Peyer's patch (tissue), 4 donors: Measurements from ENCODE around the gene PPP1R16B.

Experiments used
- CTCF ChIP-seq, 6 experiments: fragments of 450-650 bp in 4 of 6; fragments of 200-600 bp in 2 of 6; sonication (generic) in 1 of 6; IDR thresholded peaks; one replicate each; pipeline ENCODE4 v1.5.1; 2017 to 2019; ENCODE audit warnings: antibody characterized with exemption in 6 of 6, mild to moderate bottlenecking in 3 of 6, moderate library complexity in 1 of 6
- POLR2A ChIP-seq, 2 donors: fragments of 450-650 bp; IDR thresholded peaks; one replicate each; pipeline ENCODE4 v1.5.1; 2017; ENCODE audit warnings: antibody characterized with exemption in 2 of 2, mild to moderate bottlenecking in 2 of 2, moderate library complexity in 2 of 2

GRCh38 chr20:38883081-38883980, 77.8 kb downstream of the PPP1R16B start:
- TF ChIP-seq CTCF (IDR thresholded peaks at IDR 0.05) (no peak), POLR2A (IDR thresholded peaks at IDR 0.05) (no peak)
